Measurements from ENCODE around the gene DST.

The DST gene

DNA sequence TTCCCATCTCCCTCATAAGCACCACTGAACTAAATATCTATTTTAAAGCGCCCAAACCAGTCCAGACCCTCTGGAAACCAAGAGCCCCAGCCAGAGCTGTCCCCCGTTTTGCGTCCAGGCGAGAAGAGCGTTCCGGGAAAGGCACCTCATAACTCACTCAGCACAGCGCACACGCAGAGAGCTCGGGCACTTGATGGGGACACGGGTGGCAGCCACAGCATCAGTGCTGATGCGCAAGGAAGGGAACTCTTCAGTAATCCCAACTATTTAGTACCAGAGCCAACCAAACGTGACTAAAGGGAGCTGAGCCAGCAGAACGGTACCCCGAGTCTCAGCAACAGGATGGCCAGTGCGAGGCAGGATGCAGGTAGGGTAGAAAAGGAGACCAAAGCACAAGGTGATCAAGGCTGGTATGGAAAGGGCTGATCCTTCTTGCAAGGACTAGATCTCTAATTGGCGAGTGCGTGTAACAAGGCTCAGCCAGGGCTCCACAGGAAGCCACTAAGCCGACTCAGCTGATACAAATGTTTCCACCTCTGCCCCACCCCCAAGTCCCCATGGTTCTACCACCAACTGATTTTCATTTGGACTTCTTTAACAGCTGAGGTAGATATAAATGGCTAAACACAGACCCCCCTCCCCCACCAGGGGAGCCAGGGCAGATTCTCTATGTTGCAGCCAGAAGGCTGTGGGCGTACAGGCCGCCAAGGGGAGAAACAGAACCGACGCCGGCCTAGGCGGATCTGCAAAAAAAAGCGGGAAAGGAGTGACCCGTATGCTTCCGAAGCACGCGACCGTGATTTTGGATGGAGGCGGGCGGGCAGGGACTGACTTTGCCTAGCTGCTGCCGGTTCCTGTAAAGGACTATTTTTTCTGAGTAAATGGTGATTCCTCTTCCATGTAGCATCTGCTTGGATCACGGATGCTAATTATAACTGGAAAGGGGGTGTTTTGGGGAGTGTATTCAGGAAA, 211.8 kb downstream of the DST start:
- DNase-seq (ENCODE audit: extremely low read depth, low read depth): no peak
- TF ChIP-seq, protein P1, sequence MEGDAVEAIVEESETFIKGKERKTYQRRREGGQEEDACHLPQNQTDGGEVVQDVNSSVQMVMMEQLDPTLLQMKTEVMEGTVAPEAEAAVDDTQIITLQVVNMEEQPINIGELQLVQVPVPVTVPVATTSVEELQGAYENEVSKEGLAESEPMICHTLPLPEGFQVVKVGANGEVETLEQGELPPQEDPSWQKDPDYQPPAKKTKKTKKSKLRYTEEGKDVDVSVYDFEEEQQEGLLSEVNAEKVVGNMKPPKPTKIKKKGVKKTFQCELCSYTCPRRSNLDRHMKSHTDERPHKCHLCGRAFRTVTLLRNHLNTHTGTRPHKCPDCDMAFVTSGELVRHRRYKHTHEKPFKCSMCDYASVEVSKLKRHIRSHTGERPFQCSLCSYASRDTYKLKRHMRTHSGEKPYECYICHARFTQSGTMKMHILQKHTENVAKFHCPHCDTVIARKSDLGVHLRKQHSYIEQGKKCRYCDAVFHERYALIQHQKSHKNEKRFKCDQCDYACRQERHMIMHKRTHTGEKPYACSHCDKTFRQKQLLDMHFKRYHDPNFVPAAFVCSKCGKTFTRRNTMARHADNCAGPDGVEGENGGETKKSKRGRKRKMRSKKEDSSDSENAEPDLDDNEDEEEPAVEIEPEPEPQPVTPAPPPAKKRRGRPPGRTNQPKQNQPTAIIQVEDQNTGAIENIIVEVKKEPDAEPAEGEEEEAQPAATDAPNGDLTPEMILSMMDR (IDR thresholded peaks at IDR 0.05; ENCODE audit: low read depth, low read length, missing control alignments): no peak
- no peak overlapping the region for H3K4me3 ChIP-seq (replicated peaks; ENCODE audit: low read depth, low read length)

DNA sequence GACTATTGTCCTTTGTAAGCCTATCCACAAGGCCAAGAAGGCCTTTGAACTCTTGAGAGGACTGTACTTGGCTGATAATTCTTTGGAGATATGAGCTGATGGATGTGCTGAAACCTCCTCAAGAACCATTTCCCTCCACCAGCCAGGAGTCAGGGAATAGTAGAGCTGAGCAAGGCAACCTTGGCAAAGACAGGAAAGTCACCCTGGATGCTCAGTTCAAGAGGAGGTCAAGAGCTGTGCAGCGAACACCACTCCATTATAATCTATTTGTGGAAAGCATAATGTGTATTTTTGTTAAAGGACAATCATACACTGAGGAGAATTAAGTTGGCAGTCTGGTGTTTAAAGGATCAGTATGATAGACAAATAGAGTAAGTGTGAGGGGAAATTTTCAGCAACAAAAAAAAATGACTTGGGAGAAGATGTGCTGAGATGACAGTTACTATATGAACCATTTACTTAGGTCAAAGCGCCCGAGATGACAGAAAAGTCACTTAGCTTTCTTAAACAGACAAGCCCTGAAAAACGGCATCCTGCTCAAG, 218.1 kb downstream of the DST start:
- no peak overlapping the region for H3K4me3 ChIP-seq (replicated peaks; ENCODE audit: low read depth, low read length)
- TF ChIP-seq, protein P1 (IDR thresholded peaks at IDR 0.05; ENCODE audit: low read depth, low read length, missing control alignments): no peak
- DNase-seq (ENCODE audit: extremely low read depth, low read depth): no peak

DNA sequence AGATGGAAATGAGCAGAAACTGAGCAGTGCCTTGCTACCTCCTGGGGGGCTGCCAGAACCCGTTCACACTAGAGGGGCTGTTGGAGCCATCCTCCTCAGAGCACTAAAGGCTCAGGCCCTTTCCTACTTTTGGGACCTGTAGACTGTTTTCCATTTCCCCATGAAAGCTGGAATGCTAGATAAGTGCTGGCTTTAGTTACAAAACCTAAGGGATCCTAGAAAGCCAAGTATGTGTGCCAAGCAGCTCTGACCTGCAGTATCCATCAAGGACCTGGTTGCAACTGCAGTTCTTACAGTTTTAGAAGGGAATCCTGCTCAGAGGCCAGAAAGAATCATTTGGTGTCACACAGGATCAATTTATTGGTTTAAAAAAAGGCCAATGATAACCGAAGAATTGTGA, 218.6 kb downstream of the DST start:
- no peak for DNase-seq (ENCODE audit: extremely low read depth, low read depth)
- TF ChIP-seq, protein P1 (IDR thresholded peaks at IDR 0.05; ENCODE audit: low read depth, low read length, missing control alignments): no peak
- no peak overlapping the region for H3K4me3 ChIP-seq (replicated peaks; ENCODE audit: low read depth, low read length)

GRCh38 chr6:56420296-56420695, 222.4 kb downstream of the DST start:
- no peak overlapping the region for H3K4me3 ChIP-seq (replicated peaks; ENCODE audit: low read depth, low read length)
- no peak for DNase-seq (ENCODE audit: extremely low read depth, low read depth)
- TF ChIP-seq, protein P1 (IDR thresholded peaks at IDR 0.05; ENCODE audit: low read depth, low read length, missing control alignments): no peak

- no peak for DNase-seq (ENCODE audit: extremely low read depth, low read depth)
- H3K4me3 ChIP-seq (replicated peaks; ENCODE audit: low read depth, low read length): no peak overlapping the region
- TF ChIP-seq, protein P1 (IDR thresholded peaks at IDR 0.05; ENCODE audit: low read depth, low read length, missing control alignments): no peak
Measured at GRCh38 chr6:56419191-56419590, 223.5 kb downstream of the DST start.

DNA sequence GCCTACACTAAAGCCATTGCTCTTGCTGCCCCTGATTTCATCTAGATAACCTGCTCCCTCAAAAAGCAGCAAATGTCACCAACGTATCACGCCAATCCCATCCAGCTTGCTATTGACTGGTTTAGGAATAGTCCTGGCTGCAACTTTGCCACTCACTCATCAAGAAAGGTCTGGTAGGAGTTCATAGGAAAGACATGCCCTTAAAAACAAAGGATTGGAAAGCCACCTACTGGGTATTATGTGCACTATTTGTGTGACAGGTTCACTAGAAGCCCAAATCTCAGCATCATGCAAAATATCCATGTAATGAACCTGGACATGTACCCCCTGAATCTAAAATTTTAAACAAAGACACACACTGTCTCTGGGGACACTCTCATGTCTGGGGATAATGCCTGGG, 224.9 kb downstream of the DST start:
- no peak overlapping the region for H3K4me3 ChIP-seq (replicated peaks; ENCODE audit: low read depth, low read length)
- TF ChIP-seq, protein P1 (IDR thresholded peaks at IDR 0.05; ENCODE audit: low read depth, low read length, missing control alignments): no peak

More for the DNA sequence above, 224.9 kb downstream of the DST start:
- DNase-seq (ENCODE audit: extremely low read depth, low read depth): no peak

Measured in HFF-Myc (cell line).